HG03103 (cell line): ENCODE measurements around the gene AGBL4.

Experiments
- ATAC-seq: cut with Tn5 transposase; IDR thresholded peaks from one replicate; pipeline ENCODE4 v1.9.1; 2021; ENCODE audit warnings: low read depth; ENCODE audit not compliant: unreplicated experiment

AGBL4 gene

DNA sequence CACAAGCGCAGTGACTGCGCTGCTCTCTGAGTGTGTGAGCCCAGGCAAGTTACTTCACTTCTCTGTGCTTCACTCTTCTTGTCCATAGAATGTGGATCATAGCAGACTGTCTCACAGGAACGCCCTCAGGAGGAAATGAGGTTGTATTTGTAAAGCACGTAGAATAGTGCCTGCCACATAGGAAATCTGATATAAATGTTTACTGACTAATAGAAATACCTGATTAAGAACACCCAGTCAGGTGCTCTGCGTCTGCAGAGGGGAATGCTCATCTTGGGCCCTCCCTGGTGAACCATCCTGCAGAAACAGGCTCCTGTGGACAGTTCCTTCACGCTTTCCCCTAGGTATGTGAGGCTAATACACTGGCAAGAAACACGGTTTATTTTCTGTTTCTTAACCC is 1347.4 kb downstream of the AGBL4 start:
- no peak for ATAC-seq

DNA sequence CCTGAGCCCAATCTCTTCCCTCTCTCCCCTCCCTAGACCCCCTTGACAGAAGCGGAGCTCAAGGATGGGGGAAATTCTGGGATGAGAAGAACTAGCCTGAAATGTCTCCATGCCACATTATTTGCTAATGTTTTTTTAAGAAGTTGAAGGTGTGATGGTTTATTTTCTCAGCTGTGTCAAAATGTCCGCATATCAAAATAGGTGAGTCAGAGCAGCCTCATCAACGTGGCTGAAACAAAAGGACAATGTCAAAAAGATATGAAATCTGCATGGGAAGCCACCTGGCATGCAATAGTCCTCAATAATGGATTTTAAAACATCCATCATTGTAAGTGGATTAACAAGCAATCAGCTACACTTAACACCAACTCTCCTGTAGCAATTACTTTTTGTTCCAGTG is 1348.5 kb downstream of the AGBL4 start:
- ATAC-seq = no peak

DNA sequence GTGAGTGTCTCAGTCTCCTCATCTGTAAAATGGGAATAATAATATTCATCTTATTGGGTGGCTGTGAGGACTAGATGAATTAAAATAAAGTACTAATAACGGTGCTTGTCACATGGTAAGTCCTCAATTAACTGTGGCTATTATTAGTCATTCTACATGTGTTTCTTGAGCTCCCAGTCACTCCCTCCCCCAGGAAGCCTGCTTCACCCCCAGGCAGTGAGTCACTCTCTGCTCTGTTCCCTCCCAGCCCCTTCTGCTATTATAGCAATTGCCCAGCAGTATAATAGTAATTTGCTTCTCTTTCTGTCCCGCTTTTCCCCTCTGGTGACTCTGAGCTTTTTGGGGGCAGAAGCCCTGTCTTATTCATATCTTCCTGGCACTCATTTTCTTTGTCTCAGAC is 1349.1 kb downstream of the AGBL4 start:
- ATAC-seq = no peak

DNA sequence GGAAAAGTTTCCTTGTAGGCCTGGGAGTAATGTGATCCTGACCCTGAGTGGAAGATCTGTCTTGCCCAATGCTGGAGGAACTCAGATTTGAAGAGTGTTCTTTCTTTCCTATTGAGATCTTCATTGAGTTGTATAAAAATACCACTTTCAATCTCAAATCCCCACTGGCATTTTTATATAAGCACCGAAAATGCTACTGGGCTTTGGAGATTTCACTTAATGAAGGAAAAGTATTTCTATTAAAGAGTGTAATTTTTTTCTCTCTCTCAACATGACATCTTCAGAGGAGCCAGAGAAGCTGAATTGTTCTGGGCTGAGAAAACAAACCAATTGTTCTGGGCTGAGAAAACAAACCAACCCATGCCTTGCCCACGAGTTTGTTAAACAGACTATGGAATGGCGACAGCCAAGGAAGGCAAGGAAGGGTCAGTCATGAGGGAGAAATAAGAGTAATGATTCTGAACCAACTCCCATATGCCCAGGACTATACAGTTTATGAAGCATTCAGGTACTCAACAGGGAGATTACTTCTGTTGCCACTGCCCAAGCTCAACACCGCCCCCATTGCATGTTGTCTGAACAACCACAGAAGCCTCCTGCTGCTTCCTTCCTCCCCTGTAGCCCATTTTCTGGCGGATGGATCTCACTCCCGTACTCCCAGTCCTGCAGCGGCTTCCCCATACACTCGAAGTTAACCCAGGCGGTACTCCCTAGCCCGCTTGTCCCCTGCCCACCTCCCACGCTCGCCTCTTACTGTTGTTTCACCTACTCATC is 1350.2 kb downstream of the AGBL4 start:
- ATAC-seq = no peak

DNA sequence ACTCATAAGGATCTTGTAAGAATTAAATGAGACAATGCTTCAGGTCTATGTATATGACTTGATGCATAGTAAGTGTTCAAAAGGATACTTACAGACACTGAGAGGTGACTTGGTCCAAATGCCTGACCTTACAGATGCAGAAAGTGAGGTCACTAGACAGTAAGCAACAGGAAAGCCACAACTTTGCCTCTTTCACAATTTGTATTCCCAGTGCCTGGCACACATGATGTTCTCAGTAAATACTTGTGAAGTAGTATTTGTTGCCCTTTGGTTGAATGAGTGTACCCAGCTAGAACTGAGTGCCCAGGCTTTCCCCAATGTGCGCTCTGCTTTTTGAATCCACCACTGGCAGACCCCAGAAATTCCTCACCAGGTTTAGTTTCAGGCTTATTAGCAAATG is 1352.2 kb downstream of the AGBL4 start:
- no peak for ATAC-seq

DNA sequence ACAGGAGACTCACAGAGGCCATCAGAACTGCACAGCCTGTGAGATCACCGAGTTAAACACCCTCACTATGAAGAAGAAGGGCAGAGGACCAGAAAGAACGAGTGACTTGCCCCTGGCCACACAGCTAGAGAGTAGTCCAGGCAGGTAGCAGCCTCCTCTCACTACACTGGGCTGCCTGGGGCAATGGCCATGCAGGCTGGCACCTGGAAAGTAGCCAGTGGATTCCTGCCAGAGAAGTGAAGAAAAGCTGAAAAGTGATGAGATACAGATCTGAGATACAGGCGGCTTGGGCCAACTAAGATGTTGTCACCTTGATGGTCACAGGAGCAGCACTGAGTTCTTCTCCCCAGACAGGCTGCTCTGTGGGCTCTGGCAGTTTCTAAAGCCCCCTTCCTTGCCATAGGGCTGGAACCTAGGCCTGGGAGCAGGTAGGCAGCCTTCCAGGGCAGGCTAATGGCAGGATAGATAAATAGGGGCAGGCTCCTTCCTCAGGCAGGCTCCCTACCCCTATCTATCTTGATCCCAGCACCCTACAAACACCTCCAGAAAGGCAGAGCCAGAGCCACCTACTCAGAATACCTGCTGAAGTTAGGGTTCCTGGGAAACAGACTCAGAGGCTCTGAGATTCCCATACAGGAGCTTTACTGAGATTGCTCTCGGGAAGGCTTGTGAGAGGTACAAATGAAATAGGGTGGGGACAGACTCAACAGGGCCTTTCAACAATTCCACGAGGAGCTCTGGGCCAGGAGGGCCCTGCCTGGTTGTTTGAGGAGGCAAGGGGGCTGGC is 1353.3 kb downstream of the AGBL4 start:
- ATAC-seq = no peak

DNA sequence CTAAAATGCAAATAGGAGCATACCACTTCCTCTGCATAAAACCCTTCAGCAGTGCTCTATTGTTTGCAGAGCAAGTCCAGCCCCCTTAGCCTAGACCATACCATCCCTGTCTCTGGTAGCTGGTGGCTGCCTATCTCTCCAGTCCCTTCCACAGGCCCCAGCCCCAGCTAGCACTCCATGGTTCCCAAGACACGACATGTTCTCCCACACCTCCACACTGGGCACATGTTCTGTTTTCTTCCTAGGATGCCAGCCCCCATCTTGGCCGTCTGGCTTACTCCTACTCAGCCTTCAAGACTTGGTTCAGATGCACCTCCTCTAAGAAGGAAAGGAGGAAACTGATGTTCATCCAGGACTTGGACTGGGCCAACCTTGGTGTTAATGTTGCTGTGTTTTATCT is 1355.4 kb downstream of the AGBL4 start:
- ATAC-seq = no peak

DNA sequence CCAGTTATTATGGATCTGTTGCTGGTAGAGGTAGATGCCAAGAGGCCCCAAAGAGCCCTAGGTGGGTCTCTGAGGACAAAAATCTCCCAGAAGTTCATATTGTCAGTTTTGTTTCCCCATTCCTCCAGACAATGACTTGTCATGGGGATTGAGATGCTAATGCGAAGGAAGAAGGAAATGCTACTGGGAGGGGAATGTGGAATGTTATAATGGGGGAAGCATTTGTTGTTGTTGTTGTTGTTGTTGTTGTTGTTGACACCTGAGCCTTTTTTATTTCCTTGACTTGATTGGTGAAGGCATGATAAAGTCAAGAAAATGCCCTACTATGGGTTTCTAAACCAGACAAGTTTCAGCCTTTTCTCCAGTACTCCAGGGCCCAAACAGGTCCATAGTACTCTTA is 1356.0 kb downstream of the AGBL4 start:
- ATAC-seq = no peak

DNA sequence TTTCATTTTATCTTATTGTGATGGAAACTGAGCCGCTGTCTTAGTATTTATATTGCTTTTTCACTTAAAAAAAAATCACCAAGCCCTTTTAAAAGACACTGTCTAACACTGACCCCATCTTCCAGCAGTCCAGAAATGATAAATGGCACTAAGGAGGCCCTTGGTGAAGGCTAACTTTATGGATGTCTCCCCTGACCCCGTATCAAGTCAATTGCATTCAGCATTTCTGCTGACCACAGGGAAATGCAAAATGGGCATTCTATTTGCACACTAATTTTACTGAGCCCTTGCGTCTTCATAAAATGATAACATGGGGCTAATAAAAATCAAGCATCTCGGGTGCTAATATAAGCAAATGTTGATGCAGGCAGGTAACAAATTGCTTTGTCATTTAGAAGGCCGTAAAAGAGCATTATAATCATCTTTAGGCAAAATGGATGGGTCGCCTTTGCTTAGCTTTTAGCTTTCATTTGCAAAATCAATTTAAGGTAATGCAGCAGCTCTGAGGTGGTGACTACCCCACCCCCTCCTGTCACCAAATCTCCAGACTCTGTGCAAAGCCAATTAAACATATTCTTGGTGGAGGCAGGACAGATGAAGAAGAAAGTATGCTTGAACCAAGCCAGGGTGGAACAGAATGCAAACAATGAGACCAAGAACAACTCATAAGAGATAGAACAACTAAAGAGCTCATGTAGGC is 1357.9 kb downstream of the AGBL4 start:
- ATAC-seq = no peak

DNA sequence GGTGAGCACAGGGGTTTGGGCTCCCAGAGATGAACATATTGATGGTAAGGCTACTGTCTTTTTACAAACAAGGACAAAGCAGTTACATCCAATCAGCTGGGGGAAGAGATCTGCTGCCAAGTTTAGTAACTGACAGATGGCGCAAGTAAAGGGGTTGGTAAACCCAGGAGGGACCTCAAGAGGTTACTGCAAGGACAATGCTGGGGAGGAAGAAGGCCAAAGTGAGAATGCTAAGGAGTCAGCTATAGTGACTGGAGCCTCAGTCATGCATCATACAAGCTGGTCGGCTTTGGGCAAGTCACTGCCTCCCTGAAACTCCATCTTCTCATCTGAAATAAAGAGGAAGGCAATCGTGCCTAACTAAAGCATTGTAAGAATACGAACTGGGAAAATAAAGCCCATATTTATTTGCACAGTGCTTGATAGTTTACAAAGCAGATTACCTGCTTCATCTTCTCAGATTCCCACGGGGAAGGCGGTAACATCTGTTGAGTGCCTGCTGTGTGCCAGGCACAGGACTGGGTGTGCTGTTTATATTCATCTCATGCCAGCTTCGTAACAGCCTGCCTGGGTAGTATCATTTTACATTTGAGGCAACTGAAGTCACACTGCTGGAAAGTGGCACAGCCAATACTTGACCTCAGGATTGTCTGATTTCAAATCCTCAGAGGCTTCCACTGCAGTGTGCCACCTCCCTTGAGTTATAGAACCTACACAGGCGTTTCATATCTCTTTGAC is 1361.9 kb downstream of the AGBL4 start:
- ATAC-seq = no peak

DNA sequence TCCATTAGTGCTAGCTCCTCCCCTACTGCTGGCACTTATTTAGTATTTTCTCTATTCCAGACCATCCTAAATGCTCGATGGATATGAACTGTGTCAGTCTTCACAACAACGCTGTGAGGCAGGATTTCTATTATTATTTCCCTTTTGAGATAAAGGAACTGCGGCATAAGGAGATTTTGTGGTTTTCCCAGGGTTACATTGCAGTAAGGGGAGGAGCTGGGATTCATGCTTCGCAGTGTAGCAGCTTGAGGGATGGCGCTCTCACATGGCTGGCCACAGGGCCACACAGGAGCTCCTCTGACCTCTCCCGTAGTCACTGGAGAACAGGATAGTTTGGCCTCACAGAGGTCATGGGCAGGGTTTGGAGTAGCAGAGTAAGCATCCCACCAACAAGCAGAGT is 1364.0 kb downstream of the AGBL4 start:
- ATAC-seq = no peak

DNA sequence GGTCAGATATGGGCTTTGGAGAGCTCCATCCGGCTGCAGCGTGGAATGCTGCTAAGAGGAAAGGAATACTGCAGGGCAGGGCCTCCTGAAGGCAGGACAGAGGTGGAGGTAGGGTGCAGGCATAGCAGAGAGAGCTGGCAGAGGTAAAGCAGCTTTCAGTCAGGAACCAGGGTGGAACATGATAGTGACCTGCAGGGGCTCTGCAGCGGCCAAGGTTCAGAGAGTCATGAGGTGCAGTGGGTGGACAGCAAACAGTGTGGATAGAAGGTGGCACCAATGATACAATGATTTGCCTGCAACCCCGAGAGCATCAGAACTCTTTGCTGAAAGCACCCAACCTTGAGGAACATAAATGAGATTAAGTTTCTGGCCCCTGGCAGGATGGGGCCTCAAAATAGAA is 1366.3 kb downstream of the AGBL4 start:
- ATAC-seq = no peak

DNA sequence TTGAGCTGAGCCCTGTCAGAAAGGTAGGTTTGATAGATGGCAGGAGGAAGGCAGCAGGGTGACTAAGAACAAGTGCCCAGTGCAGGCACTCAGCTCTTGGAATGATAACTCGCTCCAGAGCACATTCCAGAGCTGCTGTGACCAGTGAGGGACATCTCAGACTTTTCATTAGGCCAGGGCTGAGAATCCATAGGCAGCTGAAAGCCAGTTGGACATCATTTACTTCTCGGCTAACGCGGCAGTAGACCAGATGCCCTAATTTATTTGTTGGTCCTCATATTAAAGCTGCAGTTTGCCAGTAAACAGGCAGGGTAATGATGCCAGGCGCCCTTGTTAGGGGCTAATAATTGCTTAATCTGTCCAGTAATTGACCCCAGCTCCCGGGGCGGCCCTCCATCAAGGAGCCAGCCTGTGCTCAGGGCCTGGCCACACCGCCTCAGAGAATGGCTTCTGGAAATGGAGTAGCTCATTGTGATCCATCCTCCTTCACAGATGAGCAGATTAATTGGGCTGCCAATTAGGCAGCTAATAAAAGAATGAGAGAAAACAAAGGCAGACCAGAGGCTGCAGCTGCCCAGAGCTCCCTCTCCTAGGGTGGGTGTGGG is 1369.0 kb downstream of the AGBL4 start:
- no peak for ATAC-seq

DNA sequence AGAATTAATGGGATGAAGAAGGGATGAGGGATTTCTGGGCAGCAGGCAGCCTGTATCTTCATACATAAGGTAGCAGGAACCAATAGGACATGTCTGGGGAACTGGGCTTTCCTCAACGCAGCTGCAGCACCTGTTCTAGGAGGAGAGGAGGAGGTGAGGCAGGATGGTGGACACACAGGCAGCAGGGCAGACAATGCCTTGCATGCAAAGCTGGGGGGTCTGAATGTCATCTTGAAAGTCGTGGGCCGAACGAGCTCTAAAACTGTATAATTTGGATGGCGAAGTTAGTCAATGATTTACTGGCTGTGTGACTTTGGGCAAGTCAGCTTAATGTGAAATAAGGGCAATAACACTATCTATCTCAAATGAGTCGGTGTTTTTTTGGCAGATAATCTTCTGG is 1371.4 kb downstream of the AGBL4 start:
- ATAC-seq = no peak

DNA sequence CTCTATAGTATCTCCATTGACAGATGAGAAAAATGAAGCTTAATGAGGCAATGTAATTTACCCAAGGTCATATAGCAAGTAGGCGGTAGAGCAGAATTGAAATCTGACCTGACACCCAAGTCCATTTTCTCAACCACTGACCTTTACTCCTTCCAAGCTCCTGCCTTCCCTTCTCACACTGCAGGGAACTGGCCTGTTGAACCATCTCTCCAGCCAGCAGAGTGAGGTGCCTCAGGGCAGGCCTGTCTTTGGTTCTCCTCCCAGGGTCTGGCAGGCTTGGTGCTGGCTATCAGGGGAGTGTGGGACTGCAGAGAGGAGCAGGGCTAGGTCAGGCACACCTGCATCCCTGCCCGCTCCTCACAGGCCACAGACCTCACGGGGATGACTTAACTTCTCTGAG is 1373.9 kb downstream of the AGBL4 start:
- ATAC-seq = no peak

DNA sequence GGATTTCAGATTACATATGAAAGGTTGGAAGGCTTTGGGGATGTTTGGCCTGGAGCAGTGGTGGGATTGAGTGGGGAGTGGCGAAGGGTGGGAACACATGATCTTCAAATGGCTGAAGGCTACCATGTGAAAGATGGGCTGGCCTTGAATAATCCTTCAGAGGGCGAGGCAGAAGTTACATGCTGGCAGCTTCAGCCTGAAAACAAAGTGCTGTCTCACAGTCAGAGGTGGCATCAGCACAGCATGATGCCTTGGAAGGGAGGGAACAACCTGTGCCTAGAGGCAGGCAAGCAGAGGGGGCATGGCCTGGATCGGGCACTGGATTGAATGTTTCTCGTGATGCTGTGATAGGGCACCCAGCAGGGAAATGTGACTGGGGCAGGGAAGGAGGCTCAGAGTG is 1377.9 kb downstream of the AGBL4 start:
- ATAC-seq = no peak

DNA sequence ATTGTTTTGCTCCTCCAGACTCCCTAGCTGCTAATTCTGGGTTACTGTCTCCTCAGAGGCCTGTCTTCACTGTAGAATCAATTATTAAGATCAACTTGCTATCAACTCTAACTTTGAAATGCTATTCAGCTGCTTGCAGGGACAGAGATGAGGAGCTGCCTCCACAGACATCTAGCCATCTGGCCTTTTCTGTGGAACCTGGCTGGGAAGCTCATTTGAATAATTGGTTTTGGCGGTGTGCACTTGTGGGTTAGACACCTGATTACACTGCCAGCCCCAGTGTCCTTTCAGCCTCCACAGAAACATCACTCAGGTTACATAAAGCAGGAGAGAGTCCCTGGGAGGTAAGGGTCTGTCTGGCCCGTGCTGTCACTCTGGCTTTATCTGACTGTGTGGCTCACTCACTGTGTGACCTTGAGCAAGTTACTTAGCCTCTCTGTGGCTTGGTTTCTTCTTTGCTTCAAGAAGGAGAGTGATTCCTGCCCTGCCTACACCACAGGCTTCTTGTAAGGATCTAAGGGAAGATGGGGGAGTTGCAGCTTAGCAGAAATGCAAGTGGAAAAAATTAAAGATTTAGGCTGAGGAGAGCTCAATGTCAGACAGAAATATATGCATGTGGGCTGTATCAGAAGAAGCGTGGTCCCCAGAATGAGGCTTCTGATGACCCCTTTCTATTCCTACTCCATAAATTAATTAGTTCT is 1378.7 kb downstream of the AGBL4 start:
- ATAC-seq = no peak

DNA sequence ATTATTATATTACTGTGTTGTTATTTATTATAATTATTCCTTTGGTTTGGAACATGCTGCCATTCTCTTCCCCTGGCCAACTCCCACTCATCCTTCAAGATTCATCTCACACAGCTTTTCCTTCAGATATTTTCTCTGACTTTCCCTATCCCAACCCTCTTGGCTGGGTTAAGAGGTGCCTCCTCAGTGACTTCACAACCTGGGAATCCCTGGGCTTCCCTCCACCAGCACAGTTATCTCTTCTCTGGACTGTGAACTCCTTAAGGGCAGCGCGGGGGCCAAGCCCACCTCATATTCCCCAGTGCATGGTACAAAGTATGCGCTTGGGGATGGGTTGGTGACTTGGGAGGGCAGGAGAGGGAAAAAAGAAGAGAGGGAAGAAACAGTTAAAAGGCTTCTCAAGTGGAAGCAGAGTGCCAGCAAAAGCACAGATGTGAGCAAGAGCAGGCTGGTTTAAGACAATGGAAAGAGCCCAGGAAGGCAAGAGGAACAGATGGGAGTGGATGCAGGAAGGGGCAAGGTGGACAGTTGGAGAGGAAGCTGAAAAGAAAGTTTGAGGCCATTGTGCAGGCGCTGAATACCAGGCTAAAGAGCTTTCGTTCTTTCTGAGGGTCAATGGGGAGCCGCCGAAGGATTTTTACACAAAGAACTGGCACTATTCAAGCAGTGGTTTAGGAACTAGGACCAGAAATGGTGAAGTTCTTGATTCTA is 1379.4 kb downstream of the AGBL4 start:
- ATAC-seq = no peak

DNA sequence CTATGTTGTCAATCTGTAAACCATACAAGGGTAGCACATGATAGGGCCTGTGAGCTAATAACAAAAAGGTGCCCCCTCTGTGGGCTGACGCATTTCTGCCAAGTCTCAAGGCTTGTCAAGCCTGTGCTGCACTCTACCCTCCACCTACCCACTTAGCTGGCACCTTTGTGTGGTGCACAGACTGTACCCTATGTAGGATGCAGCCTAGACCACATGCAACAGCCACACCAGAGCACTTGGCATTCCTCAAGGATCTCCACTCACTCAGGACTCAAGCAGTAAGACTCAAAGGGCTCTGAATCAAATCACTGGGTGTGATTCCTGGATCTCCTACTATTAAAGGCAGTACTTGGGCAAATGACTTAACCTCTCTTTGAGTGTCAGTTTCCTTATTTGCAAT is 1380.6 kb downstream of the AGBL4 start:
- no peak for ATAC-seq
